ENCODE data around the gene SPATA31C1.
"Not testable (repeated sequence)": the region's sequence is repeated elsewhere in the genome, so short reads cannot be mapped to it uniquely, and the experiment has no call there.

The SPATA31C1 gene

DNA sequence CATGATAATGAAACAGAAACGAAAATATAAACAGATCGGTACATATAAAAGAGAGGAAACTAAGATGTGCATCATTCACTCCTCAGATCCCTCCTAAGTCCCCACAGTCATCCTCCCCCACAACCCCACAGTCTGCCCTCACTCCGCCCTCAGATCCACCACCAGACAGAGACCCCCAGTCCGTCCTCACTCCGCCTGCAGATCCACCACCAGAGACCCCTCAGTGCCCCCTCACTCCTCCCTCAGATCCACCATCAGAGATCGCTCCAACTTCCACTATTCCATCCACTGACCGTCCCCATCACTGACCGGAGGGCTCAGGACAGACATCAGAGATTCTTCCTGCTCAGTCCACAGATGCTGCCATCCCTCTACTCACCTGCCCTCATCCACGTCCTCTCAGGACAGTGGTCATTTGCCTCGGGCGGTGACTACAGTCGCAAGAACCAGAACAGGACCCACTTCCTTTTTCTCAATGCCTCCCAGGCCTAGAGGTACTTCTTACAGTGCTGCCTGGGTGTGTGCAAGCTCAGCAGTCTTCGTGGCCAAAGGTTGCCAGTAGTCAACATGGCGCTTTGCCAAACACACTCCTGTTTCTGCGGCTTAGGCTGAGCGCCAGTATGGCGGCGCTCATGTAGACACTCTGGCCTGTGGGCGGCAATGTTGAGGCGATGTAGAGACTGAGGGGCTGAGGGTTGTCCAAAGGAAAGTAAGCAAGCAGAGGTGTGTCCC lies 8.3 kb upstream of the SPATA31C1 start:
- TF ChIP-seq CTCF (IDR thresholded peaks at IDR 0.05; ENCODE audit: extremely low read depth, insufficient read depth, missing control alignments), result no peak
- in situ Hi-C loops (cut with MboI; ENCODE audit: low pct_unique_long_range_greater_than_20kb, low sequenced_read_pairs, unreplicated experiment), result no loop called here
- no peak for DNase-seq (ENCODE audit: low spot score)

DNA sequence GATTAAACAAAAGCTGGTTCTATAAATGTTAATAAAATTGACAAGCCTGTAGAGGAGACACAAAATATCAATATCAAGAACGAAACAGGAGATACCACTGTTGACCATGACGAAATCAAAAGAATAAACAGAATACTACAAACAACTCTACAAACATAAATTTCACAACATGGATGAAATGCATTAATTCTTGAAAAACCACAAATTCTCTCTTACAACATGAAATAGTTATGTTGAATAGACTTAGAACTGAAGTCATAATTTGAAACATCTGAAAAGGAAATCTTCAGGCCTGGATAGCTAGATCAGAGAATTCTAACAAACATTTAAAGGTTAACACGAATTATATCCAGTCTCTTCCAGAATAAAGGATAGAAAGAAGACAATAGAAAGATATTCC lies 6.9 kb upstream of the SPATA31C1 start:
- TF ChIP-seq CTCF (IDR thresholded peaks at IDR 0.05; ENCODE audit: extremely low read depth, insufficient read depth, missing control alignments), result no peak
- DNase-seq (ENCODE audit: low spot score), result no peak
- in situ Hi-C loops (cut with MboI; ENCODE audit: low pct_unique_long_range_greater_than_20kb, low sequenced_read_pairs, unreplicated experiment), result no loop called here

GRCh38 chr9:87919013-87919412 lies 1.3 kb downstream of the SPATA31C1 start:
- in situ Hi-C loops (cut with MboI; ENCODE audit: low pct_unique_long_range_greater_than_20kb, low sequenced_read_pairs, unreplicated experiment); DNase-seq (ENCODE audit: low spot score): not testable (repeated sequence)

DNA sequence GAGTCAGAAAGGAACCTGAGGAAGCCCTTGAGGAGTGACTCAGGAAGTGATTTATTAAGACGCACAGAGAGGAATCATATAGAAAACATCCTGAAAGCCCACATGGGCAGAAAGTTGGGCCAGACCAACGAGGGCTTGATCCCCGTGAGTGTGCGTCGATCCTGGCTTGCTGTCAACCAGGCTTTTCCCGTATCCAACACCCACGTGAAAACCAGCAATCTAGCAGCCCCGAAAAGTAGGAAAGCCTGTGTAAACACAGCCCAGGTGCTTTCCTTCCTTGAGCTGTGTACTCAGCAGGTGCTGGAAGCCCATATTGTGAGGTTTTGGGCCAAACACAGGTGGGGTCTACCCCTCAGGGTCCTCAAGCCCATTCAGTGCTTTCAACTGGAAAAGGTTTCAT lies 3.8 kb downstream of the SPATA31C1 start:
- DNase-seq (ENCODE audit: low spot score); in situ Hi-C loops (cut with MboI; ENCODE audit: low pct_unique_long_range_greater_than_20kb, low sequenced_read_pairs, unreplicated experiment): not testable (repeated sequence)

DNA sequence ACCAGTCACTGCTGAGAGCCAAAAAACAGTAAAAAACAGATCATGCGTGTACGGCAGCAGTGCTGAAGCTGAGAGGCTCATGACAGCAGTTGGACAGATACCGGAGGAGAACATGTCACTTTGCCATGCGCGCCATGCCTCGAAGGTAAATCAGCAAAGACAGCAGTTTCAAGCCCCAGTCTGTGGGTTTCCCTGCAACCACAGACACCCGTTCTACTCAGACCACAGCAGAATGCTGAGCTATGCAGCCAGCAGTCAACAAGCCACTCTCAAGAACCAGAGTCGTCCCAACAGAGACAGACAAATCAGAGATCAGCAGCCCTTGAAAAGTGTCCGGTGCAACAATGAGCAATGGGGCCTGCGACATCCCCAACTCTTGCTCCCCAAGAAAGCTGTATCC lies 5.2 kb downstream of the SPATA31C1 start:
- in situ Hi-C loops (cut with MboI; ENCODE audit: low pct_unique_long_range_greater_than_20kb, low sequenced_read_pairs, unreplicated experiment); DNase-seq (ENCODE audit: low spot score): not testable (repeated sequence)

DNA sequence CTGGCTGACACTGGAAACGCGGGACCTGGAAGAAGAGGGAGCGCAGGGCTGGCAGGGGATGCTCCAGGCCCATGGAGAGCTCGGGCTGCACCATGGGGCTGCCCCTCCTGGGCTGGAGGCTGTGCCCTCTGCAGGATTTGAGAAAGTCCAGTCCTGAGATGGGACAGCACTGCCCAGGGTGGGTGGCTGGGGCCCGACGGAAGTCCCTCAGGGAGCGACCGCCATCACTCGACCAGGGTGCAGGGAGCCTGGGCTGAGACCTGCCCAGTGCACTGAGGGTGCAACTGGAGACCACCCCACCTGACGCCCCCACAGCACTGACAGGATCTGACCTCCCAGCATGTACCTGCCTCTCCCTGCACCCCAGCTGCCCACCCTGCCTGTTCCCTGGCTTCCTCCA lies 7.1 kb downstream of the SPATA31C1 start:
- in situ Hi-C loops (cut with MboI; ENCODE audit: low pct_unique_long_range_greater_than_20kb, low sequenced_read_pairs, unreplicated experiment); DNase-seq (ENCODE audit: low spot score): not testable (repeated sequence)

- in situ Hi-C loops (cut with MboI; ENCODE audit: low pct_unique_long_range_greater_than_20kb, low sequenced_read_pairs, unreplicated experiment), result not testable (repeated sequence)
Measured at GRCh38 chr9:87929152-87929551, 11.4 kb downstream of the SPATA31C1 start.

DNA sequence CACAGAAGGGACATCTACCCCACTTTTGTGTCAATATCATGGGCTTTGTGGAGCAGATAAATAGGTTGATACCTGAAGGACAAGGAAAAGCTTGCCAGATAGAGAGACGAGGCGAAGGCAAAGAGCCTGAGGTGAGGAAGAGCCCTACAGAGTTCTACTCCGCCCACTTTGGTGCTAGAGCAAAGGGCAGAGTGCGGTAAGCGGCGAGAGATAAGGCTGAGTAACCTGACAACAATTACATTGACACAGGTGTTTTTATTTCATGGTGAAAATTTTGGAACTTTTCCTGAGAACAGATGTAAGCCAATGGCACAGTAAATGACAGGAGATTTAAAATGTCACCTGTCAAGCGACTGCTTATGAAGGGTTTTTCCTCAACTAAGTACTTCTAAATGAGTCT lies 16.7 kb downstream of the SPATA31C1 start:
- in situ Hi-C loops (cut with MboI; ENCODE audit: low pct_unique_long_range_greater_than_20kb, low sequenced_read_pairs, unreplicated experiment); DNase-seq (ENCODE audit: low spot score): not testable (repeated sequence)

More at GRCh38 chr9:87929152-87929551, 11.4 kb downstream of the SPATA31C1 start:
- not testable (repeated sequence) for DNase-seq (ENCODE audit: low spot score)

GRCh38 chr9:87937352-87937751 lies 19.6 kb downstream of the SPATA31C1 start:
- in situ Hi-C loops (cut with MboI; ENCODE audit: low pct_unique_long_range_greater_than_20kb, low sequenced_read_pairs, unreplicated experiment); DNase-seq (ENCODE audit: low spot score): not testable (repeated sequence)

DNA sequence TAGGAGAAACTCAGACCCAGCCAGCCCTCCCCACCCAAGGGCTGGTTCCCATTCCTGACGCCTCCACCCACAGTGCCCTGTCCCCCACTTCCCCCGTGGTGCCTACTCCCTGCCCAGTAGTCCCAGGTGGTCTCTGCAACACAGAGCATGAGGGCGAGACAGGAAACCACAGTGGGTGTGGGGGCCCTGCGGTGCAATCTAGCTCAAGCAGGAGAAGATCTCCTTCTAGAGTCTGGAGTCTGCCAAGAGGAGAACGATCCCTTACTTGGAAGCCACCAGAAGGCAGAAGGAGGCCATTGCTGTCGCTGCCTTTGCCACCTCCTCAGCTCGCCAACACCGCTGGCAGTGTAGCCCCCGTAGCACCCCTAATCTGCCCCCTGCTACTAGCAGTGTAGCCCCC lies 20.2 kb downstream of the SPATA31C1 start:
- in situ Hi-C loops (cut with MboI; ENCODE audit: low pct_unique_long_range_greater_than_20kb, low sequenced_read_pairs, unreplicated experiment), result not testable (repeated sequence)

DNA sequence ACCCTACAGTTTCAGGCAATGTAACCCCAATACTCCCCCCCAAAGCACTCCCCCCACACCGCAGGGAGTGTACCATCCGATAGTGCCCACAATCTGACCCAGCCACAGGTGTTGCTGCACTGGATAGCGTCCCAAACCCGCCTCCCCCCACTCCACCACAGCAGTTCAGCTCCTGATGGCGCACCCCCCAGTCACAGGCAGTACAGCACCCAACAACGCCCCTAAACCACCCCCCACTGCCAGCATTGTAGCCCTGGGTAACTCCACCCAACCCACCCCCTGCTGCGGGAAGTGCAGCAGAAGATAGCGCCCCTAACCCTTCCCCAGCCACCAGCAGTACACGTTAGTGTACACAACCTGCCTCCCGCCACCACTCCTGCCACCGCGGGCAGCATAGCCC lies 20.6 kb downstream of the SPATA31C1 start:
- DNase-seq (ENCODE audit: low spot score); in situ Hi-C loops (cut with MboI; ENCODE audit: low pct_unique_long_range_greater_than_20kb, low sequenced_read_pairs, unreplicated experiment): not testable (repeated sequence)

More for the DNA sequence above, 20.2 kb downstream of the SPATA31C1 start:
- DNase-seq (ENCODE audit: low spot score), result not testable (repeated sequence)

GRCh38 chr9:87939096-87939495 lies 21.3 kb downstream of the SPATA31C1 start:
- in situ Hi-C loops (cut with MboI; ENCODE audit: low pct_unique_long_range_greater_than_20kb, low sequenced_read_pairs, unreplicated experiment); DNase-seq (ENCODE audit: low spot score): not testable (repeated sequence)
